DMS153 (cell line): ENCODE measurements around the gene ZC3H8.

Experiments
- DNase-seq: peaks from one replicate; lab custom pipeline; 2025; lab: John Stamatoyannopoulos, UW

Gene ZC3H8

DNA sequence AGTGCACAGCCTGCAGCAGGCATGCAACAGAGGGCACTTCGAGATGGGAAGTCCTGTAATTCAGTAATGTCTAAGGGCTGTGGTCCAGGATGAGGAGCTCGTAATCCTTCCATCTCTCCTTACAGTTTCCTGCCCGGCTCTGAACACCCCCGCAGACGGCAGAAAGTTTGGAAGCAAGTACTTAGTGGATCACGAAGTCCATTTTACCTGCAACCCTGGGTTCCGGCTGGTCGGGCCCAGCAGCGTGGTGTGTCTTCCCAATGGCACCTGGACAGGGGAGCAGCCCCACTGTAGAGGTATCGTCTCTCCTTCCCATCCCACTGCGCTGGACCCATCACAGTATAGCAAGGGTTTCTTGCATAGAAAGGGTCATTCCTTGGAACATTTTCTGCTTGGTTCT is 90.0 kb downstream of the ZC3H8 start:
- no peak for DNase-seq

- DNase-seq, result no peak
Observed at GRCh38 chr2:112163541-112163981, 91.3 kb downstream of the ZC3H8 start.

GRCh38 chr2:112162956-112163355 is 91.9 kb downstream of the ZC3H8 start:
- DNase-seq, result no peak

DNA sequence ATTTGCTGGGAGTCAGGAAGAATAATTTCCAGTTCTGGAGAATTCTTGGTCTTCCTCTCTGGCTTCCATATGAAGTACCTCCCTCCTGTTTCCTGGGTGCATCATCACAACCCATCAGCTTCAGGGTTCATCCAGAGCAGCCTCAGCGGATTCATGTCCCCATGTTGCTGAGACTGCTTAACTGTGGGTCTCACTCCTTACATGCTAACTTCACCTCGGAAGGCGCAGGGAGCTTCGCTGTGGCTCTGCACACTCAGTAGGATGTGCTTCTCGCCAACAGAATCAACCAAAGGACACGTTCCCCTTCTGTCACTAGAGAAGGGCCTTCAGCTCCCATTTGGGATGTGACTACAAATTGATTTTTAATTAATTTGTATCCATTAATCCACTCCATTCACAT is 92.5 kb downstream of the ZC3H8 start:
- no peak for DNase-seq
